ENCODE data around the gene PEX14. TPM values are rescaled to one million over a fixed set of nuclear protein-coding genes. Genes with fewer than 3 reads are reported as not detected.

Gene PEX14
- total and polyA plus RNA-seq, 2 donors (not counting 3 experiments of a cell fraction or from before 2014, with no cell fraction given): 19.5 to 26.5 TPM

GRCh38 chr1:10444795-10445397 is 29.9 kb upstream of the PEX14 start:
- CTCF ChIA-PET: interaction anchor here (1.2 to 1.7 kb wide), 2 partner anchors 11 to 15 kb away, joined by 3 to 4 read pairs; partner anchors contain the start of gene CENPS
- dilution Hi-C loops (cut with MboI; ENCODE audit: extremely low pct_ligation_motif_present, low sequenced_read_pairs): no loop called here
- POLR2A ChIA-PET: no interaction called here

GRCh38 chr1:10446790-10447422 is 27.8 kb upstream of the PEX14 start:
- Histone ChIP-seq H3K4me3 (replicated peaks in 1 of 3; ENCODE audit: insufficient read depth in 1 of 3, low read depth in 1 of 3, low read length in 3 of 3) (no peak overlapping the region), H3K27me3 (ENCODE audit: control insufficient read depth in 2 of 2, insufficient read depth in 2 of 2, low read length in 2 of 2) (no peaks in the 10 kb centered on the region), H3K9me1 (replicated peaks; ENCODE audit: control insufficient read depth, extremely low read depth, insufficient read depth, low read length) (no peaks in the 10 kb centered on the region), H3K4me2 (ENCODE audit: insufficient read depth, low read length) (no peak overlapping the region), H3K9ac (replicated peaks; ENCODE audit: extremely low read depth, insufficient read depth, low read length) (no peak overlapping the region), H3K27ac (ENCODE audit: insufficient read depth, low read depth, low read length) (no peak overlapping the region), H3K36me3 (ENCODE audit: control insufficient read depth in 2 of 2, extremely low read depth in 1 of 2, insufficient read depth in 2 of 2, low read length in 2 of 2) (no peaks in the 10 kb centered on the region), H4K20me1 (replicated peaks; ENCODE audit: control insufficient read depth, extremely low read depth, insufficient read depth, low read length) (no peaks in the 10 kb centered on the region), H3K79me2 (ENCODE audit: control insufficient read depth, insufficient read depth, low read length) (no peaks in the 10 kb centered on the region), H3K9me3 (replicated peaks; ENCODE audit: control insufficient read depth, insufficient read depth, low read length) (no peaks in the 10 kb centered on the region), H2AFZ (ENCODE audit: low read depth, low read length) (no peak overlapping the region), H3K4me1 (ENCODE audit: control insufficient read depth, extremely low read depth, insufficient read depth, low read length) (peaks cover 9% of the 10 kb centered on the region)
- dilution Hi-C loops (cut with MboI; ENCODE audit: extremely low pct_ligation_motif_present, low sequenced_read_pairs): no loop called here
- ChIA-PET POLR2A (no interaction called here), CTCF (interaction anchor here (0.8 to 1.0 kb wide), 2 partner anchors 10 to 16 kb away, joined by 3 read pairs; no protein-coding TSS in a partner anchor)
- TF ChIP-seq EZH2 (IDR thresholded peaks at IDR 0.05; ENCODE audit: borderline replicate concordance, low read depth, low read length, severe bottlenecking): no peak
- TF ChIP-seq FOS (IDR thresholded peaks at IDR 0.05; ENCODE audit: borderline replicate concordance, insufficient read depth, low read length): no peak
- no peak for TF ChIP-seq JUN (IDR thresholded peaks at IDR 0.05; ENCODE audit: borderline replicate concordance, insufficient read depth, insufficient read length, low read depth)
- TF ChIP-seq GATA2 (IDR thresholded peaks at IDR 0.05; ENCODE audit: insufficient read depth, insufficient read length, low read depth, low read length): no peak
- no peak for TF ChIP-seq MYC (IDR thresholded peaks at IDR 0.05; ENCODE audit: low read depth, low read length)
- TF ChIP-seq MAX (IDR thresholded peaks at IDR 0.05; ENCODE audit: insufficient read depth, insufficient read length): no peak
- no peak for TF ChIP-seq POLR2A (IDR thresholded peaks at IDR 0.05; ENCODE audit: low read depth, low read length)
- TF ChIP-seq, protein P1, sequence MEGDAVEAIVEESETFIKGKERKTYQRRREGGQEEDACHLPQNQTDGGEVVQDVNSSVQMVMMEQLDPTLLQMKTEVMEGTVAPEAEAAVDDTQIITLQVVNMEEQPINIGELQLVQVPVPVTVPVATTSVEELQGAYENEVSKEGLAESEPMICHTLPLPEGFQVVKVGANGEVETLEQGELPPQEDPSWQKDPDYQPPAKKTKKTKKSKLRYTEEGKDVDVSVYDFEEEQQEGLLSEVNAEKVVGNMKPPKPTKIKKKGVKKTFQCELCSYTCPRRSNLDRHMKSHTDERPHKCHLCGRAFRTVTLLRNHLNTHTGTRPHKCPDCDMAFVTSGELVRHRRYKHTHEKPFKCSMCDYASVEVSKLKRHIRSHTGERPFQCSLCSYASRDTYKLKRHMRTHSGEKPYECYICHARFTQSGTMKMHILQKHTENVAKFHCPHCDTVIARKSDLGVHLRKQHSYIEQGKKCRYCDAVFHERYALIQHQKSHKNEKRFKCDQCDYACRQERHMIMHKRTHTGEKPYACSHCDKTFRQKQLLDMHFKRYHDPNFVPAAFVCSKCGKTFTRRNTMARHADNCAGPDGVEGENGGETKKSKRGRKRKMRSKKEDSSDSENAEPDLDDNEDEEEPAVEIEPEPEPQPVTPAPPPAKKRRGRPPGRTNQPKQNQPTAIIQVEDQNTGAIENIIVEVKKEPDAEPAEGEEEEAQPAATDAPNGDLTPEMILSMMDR (IDR thresholded peaks at IDR 0.05; ENCODE audit: extremely low read depth in 1 of 2, insufficient read depth in 1 of 2, low read depth in 1 of 2, low read length in 2 of 2): no peak
- no peak for TF ChIP-seq POLR2AphosphoS5 (IDR thresholded peaks at IDR 0.05; ENCODE audit: insufficient read depth, low read depth, low read length)
- no peak for DNase-seq (ENCODE audit: low read depth, low spot score)
- intact Hi-C loops (cut with micrococcal nuclease): loop anchor here (5.0 kb wide), 1 partner anchor 1000 kb away; no protein-coding TSS in a partner anchor
- BruUV-seq (replicated peaks): no TSS peak
- no peak for FAIRE-seq

More at GRCh38 chr1:10444795-10445397, 29.9 kb upstream of the PEX14 start:
- Histone ChIP-seq H3K9me3 (replicated peaks; ENCODE audit: control insufficient read depth, insufficient read depth, low read length) (no peaks in the 10 kb centered on the region), H3K27ac (ENCODE audit: insufficient read depth, low read depth, low read length) (no peak overlapping the region), H3K4me2 (ENCODE audit: insufficient read depth, low read length) (no peak overlapping the region), H3K27me3 (ENCODE audit: control insufficient read depth in 2 of 2, insufficient read depth in 2 of 2, low read length in 2 of 2) (no peaks in the 10 kb centered on the region), H3K4me3 (replicated peaks in 1 of 3; ENCODE audit: insufficient read depth in 1 of 3, low read depth in 1 of 3, low read length in 3 of 3) (no peak overlapping the region), H4K20me1 (replicated peaks; ENCODE audit: control insufficient read depth, extremely low read depth, insufficient read depth, low read length) (no peaks in the 10 kb centered on the region), H3K79me2 (ENCODE audit: control insufficient read depth, insufficient read depth, low read length) (no peaks in the 10 kb centered on the region), H3K36me3 (ENCODE audit: control insufficient read depth in 2 of 2, extremely low read depth in 1 of 2, insufficient read depth in 2 of 2, low read length in 2 of 2) (no peaks in the 10 kb centered on the region), H3K9ac (replicated peaks; ENCODE audit: extremely low read depth, insufficient read depth, low read length) (no peak overlapping the region), H3K9me1 (replicated peaks; ENCODE audit: control insufficient read depth, extremely low read depth, insufficient read depth, low read length) (no peaks in the 10 kb centered on the region), H2AFZ (ENCODE audit: low read depth, low read length) (no peak overlapping the region), H3K4me1 (ENCODE audit: control insufficient read depth, extremely low read depth, insufficient read depth, low read length) (no peaks in the 10 kb centered on the region)
- no peak for DNase-seq (ENCODE audit: low read depth, low spot score)
- no peak for FAIRE-seq
- TF ChIP-seq GATA2 (IDR thresholded peaks at IDR 0.05; ENCODE audit: insufficient read depth, insufficient read length, low read depth, low read length): no peak
- TF ChIP-seq POLR2A (IDR thresholded peaks at IDR 0.05; ENCODE audit: low read depth, low read length): no peak
- TF ChIP-seq FOS (IDR thresholded peaks at IDR 0.05; ENCODE audit: borderline replicate concordance, insufficient read depth, low read length): no peak
- TF ChIP-seq JUN (IDR thresholded peaks at IDR 0.05; ENCODE audit: borderline replicate concordance, insufficient read depth, insufficient read length, low read depth): no peak
- BruUV-seq (replicated peaks): no TSS peak
- intact Hi-C loops (cut with micrococcal nuclease): loop anchor here (5.0 kb wide), 1 partner anchor 1002 kb away; no protein-coding TSS in a partner anchor

All from endothelial cell of umbilical vein (primary cell).